HG03159 (cell line): Measurements from ENCODE around the gene SPNS2.
"Not testable (repeated sequence)": the region's sequence is repeated elsewhere in the genome, so short reads cannot be mapped to it uniquely, and the experiment has no call there.

ENCODE experiments used
- ATAC-seq: cut with Tn5 transposase; IDR thresholded peaks from one replicate; pipeline ENCODE4 v1.9.1; 2021; ENCODE audit warnings: mild to moderate bottlenecking, moderate library complexity; ENCODE audit not compliant: unreplicated experiment

SPNS2 gene

DNA sequence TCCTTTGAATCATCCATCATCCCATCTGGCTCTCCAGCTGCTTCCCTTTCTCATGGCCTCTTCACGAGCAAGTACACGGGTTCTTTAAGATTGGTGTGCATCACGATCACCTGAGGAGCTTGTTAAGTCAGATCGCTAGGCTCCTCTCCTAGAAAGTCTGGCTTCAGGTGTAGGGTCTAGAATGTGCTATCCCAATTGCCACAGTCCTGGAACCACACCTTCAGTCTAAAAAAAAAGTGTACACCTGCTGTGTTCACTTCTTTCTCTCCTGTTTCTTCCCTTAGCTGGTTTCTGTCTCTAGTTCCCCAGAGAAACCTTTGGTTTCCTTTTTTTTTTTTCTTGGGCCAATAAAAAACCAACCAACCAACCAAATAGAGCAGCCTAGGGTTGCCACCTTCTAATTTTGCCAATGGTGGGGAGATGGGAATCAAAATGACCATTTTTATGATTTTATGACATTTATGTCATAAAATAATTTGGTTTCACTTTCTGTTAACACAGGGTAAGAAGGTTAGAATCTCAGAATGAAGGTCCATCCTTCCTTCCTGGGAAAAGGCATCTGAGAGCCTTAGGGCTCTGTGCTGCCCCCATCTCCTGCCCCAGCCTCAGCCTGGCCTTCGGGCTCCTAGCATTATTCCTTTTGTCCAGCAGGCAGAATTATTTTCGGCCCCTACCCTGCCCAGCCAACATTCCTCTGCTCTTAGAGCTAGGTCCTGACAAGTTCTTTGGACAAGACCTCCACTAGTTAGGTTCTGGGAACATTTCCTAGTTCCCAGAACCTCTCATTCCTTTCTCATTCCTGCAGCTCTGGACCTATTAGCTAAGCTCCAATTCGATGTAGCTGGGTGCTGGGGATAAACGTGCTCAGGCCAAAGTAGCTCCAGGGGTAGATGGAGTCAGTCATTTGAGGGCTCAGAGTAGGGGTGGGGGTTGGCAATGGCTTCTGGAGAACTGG, 63.6 kb downstream of the SPNS2 start:
- ATAC-seq = no peak

DNA sequence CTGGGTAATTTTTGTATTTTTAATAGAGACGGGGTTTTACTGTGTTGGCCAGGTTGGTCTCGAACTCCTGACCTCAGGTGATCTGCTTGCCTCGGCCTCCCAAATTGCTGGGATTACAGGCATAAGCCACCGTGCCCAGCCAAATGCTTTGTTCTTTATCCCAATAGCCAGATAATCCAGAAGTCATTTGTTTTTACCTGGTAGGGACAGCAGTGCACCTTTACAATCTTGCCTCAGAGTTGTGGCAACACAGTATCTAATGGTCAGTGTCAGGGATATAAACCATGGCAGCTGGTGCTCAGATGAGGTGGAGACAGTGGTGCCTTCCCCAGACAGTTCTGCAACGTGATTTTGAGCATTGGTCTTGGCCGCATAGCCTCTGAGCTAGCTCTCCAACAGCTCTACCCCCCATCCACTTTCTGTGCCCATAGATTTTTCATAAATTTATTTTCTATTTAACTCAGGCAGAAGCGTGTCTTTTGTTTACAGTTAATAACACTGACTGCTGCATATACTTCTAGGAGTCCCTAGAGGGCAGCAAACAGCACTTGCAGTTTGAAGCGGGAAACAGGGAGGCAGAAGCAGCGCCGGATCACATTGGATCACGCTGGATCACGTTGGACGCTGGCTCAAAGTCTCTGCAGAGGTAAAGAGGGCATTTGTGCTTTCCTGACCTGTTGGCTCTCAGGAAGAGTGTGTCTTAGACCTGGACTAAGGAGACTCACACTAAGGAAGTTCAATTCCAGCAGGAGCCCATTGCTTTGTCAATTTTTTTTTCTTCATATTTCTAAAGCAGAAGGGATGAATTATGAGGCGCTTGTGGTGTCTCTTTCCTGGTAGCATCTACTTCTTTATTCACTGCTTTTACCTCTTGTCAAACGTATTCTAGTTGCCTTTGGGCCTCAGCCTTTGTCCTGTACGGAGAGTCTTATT, 66.8 kb downstream of the SPNS2 start:
- no peak for ATAC-seq

DNA sequence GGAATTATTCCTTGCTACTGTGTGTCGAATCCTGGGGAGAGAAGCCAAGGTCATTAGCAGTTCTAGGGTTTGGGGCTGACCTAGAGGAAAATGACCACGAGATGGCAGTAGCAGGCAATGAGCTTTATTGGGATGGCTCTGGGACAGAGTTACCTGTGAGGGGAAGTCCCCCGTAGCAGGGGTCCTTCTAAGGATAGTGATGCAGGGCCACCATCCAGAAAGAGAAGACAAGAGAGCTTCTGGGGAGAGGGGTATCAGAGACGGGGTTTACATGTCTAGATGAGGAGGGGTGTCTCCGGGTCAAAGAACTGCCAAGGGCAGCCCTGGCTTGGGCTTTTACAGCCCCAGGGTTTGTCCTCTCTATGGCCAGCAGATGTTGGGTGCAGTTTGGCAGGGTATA, 68.1 kb downstream of the SPNS2 start:
- no peak for ATAC-seq

DNA sequence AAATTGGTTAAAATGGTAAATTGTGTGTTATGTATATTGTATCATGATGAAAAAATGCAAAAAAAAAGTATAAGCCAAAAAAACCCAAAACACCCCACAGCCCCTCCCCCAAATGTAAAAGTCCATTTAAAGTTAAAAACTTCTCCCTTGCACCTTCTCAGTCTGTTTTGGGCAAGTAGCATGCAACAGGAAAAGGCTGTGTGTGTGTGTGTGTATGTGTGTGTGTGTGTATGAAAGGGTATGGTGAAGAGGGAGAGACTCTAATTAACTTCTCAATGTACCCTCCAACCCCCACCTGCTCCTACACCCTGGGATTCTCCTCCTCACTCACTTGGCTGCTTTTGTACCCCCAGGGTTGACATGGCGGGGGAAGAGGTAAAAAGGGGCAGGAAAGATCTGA, 70.9 kb downstream of the SPNS2 start:
- no peak for ATAC-seq

- no peak for ATAC-seq
Observed at GRCh38 chr17:4572131-4572530, 73.5 kb downstream of the SPNS2 start.

GRCh38 chr17:4573115-4573514, 74.4 kb downstream of the SPNS2 start:
- ATAC-seq = no peak

DNA sequence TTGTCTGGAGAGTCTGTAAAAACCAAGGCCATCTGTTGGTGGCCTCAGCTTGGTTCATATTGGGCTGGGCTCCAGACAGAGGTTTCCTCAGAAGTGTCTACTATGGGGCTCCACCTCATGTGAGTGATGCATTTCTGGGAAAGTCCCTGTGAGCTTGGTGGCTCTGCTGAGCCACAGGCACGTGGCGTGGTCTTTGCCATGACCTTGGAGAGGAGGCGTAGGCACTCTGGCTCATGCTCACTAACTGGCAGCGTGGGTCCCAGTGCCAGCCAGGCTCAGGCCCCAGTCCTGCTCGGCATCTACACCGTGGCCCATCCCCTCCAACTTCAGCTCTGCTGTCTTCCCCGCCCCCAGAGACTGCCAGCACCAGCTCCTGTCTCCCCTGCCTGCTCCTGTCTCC, 75.0 kb downstream of the SPNS2 start:
- ATAC-seq = no peak

GRCh38 chr17:4574448-4575045, 75.9 kb downstream of the SPNS2 start:
- no peak for ATAC-seq

DNA sequence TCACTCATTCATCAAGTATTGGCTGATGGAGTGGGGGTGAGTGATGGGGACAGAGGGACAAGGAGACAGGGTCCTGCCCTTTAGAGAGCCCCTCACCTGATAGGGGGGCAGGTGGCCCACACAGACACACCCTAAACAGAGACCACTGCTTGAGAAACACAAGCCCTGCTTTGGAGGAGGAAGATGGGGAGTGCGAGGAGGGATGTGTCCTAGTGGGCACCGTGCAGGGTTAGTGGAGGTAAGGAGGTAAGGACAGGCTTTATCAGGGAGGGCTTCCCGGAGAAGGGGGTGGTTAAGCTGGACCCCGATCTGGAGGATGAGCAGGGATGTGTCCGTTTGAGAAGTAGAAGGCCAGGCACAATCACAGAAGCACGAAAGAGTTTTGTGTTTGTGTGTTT, 77.5 kb downstream of the SPNS2 start:
- ATAC-seq = no peak

DNA sequence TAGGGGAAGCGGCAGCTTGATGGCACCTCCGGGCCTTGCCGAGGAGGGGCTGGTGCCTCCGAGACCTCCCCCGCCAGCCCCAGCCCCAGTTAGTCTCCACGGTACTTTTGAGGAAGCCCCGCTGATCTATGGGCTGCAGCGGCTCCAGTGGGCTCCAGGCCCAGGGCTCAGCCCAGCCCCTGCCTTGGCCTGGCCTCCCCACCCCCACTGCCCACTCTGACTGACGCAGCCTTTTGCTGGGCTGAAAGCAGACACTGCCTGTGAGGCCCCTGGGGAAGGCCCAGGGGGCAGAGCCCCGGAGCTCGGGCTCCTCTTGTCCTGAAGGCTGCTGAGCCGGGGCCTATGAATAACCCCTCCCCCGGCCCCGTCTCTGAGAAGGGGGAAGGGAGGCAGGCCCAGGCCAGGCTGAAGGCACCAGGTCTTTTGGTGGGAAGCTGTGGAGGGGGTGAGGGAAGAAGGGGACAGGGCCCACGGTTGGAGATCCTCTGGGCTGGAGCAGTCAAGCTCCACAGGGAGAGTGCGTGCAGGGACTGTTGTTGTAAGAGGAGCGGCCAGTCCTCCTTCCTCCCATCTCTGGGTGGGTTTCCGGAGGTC, 78.1 kb downstream of the SPNS2 start:
- no peak for ATAC-seq

DNA sequence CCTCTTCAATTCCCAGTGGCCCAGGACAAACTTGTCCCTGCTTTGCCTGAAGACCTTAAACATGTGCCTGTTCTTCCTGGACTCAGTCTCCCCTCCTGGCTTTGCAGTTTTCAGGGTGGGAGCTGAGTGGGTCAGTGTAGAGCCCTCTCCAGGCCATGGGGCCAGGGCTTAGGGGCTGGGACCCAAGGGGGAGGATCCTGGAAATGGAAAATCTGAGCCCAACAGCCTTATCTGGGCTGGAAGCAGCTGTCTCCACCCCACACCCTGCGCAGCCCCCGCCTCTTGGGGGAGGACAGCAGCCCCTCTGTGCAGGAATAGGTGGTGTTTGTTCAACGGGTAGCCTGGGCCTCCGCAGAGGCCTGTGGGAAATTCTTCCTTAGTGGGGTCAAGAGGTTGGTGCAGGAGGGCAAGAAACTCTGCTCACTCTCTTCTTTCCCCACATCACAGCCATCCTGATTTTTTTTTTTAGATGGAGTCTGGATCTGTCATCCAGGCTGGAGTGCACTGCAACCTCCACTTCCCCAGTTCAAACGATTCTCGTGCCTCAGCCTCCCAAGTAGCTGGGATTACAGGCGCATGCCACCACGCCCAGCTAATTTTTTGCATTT, 78.8 kb downstream of the SPNS2 start:
- no peak for ATAC-seq

- ATAC-seq = not testable (repeated sequence)
Observed at GRCh38 chr17:4578349-4578748, 79.7 kb downstream of the SPNS2 start.

- no peak for ATAC-seq
Observed at GRCh38 chr17:4579678-4580077, 81.0 kb downstream of the SPNS2 start.

DNA sequence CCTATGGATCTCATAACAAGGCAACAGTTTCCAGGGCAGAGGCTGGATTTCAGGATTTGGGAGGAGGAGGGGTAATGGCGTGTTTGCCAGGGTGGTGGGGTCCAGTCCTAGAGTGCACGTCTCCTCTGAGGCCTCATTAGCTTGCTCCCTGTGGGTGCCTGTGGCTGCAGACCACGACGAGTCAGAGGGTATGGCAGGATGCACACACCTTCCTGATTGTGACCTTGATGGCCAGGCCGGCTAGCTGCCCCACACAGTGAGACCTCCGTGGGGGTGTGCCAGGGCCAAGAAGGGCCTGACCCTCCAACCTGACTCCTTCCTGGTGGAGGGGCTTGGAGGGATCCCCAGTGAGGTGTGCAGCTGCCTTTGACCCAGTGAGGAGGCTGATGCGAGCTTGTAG, 81.6 kb downstream of the SPNS2 start:
- ATAC-seq = no peak

- no peak for ATAC-seq
Observed at GRCh38 chr17:4582101-4582501, 83.4 kb downstream of the SPNS2 start.

- ATAC-seq = no peak
Observed at GRCh38 chr17:4582691-4583090, 84.0 kb downstream of the SPNS2 start.

- no peak for ATAC-seq
Observed at GRCh38 chr17:4583206-4583605, 84.5 kb downstream of the SPNS2 start.

DNA sequence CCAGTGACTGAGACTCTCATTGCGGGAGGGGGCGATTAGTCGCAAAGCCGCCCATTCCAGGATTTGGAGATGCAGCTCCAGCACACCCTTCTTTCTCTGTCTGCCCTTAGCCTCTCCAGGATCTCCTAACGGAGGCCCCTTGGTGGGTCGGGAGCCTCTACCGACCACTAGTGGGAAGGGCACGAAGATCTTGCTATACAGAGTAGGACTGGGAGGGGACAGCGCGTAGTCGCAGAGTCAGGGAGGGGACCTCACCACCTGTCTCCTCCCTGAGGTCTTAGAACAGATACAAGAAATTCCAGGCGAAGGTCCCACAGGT, 85.1 kb downstream of the SPNS2 start:
- ATAC-seq = no peak

DNA sequence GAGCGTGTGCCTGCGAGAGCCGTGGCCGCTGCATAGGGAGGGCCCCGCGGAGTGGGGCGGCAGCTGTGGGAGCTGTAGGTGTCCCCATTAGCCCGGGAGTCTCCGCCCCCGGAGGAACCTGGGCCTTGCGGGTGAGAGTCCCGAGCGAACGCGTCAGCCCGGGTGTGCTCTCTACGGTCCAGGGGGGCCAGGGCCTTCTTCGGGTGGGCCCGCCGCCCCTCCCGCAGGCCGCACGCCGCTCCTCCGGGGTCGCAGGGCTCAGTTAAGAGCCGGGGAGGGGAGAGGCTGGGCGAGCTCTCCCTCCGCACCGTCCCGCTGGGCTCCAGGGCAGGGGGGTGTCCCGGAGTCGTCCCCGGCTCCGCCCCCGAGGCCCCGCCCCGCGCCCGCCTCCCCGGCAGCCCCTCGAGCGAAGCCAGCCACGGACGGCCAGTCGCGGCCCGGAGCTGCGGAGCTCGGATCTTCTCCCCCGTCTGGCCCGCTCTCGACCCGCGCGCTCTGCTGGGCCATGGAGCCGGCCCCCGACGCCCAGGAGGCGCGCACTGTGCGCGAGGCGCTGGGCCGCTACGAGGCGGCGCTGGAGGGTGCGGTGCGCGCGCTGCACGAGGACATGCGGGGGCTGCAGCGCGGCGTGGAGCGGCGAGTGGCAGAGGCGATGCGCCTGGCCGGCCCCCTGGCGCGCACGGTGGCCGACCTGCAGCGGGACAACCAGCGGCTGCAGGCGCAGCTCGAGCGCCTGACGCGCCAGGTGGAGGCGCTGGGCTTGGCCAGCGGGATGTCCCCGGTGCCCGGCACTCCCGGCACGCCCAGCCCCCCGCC, 85.6 kb downstream of the SPNS2 start, which contains the start of gene SMTNL2:
Gene SMTNL2 (plus strand): TSS at position 429 of the 816 bp plus-strand sequence. CDS start 77 bp downstream, at position 506.
- ATAC-seq = no peak
